ENCODE data around the gene PDE4D. TPM values are rescaled to one million over a fixed set of nuclear protein-coding genes. Genes with fewer than 3 reads are reported as not detected.
A peak's percentile ranks its signal among the peaks of the same experiment; 100 is the strongest.

The PDE4D gene
- total and polyA plus RNA-seq, 10 of the 15 experiments (the other 5 are each of a cell fraction or from before 2014, with no cell fraction given) = 0.87 to 4.1 (median 2.2) TPM

GRCh38 chr5:59123595-59124561 is 769.6 kb downstream of the PDE4D start:
- H3K79me2 ChIP-seq (ENCODE audit: control insufficient read depth, insufficient read depth, low read length) = no peaks in the 10 kb centered on the region
- H3K9me3 ChIP-seq (replicated peaks; ENCODE audit: control insufficient read depth, insufficient read depth, low read length) = no peaks in the 10 kb centered on the region; the same call in 2 of the 3 replicates
- POLR2A ChIA-PET = interaction anchor here (0.7 to 1.4 kb wide), 4 partner anchors 11 to 179 kb away, joined by 3 to 5 read pairs (median 3); no protein-coding TSS in a partner anchor
- H3K9ac ChIP-seq (ENCODE audit: control insufficient read depth, insufficient read depth, low read length) = no peak overlapping the region
- ATAC-seq = peak; percentile 40
- H3K4me1 ChIP-seq (ENCODE audit: control insufficient read depth, insufficient read depth, low read length) = no peaks in the 10 kb centered on the region; the same call in 1 of the 2 replicates
- SMC1A ChIA-PET (ENCODE audit: uncharacterized antibody, unreplicated experiment) = interaction anchor here (0.5 to 2.6 kb wide), 19 partner anchors 9 to 420 kb away, joined by 3 to 21 read pairs (median 4); no protein-coding TSS in a partner anchor
- WGBS (ENCODE audit: insufficient coverage, insufficient replicate concordance, low lambda C conversion rate, missing lambda C conversion rate) = 18% methylated on average over 5 of the region's 5 CpGs
- no peak overlapping the region; the same call in 1 of the 2 replicates for H2AFZ ChIP-seq (ENCODE audit: control insufficient read depth, low read depth, low read length)
- no peaks in the 10 kb centered on the region for H3K36me3 ChIP-seq (ENCODE audit: control insufficient read depth in 2 of 2, insufficient read depth in 2 of 2, low read length in 1 of 2)
- H3K27me3 ChIP-seq (replicated peaks in 1 of 2; ENCODE audit: control insufficient read depth in 2 of 2, insufficient read depth in 2 of 2, low read length in 1 of 2) = no peaks in the 10 kb centered on the region; a peak in 1 of 4 replicates
- peak overlapping the region; percentile 50; the same call in 1 of the 2 replicates for H3K4me2 ChIP-seq (ENCODE audit: control insufficient read depth, insufficient read depth)
- H4K20me1 ChIP-seq (ENCODE audit: control insufficient read depth, insufficient read depth) = no peaks in the 10 kb centered on the region
- in situ Hi-C loops (cut with MboI) = no loop called here
- no peak overlapping the region for H3K4me3 ChIP-seq
- BruUV-seq (replicated peaks) = no TSS peak
- 0 out of 2 replicates have a peak overlapping the region, but pooled peaks have one; percentile 4 for H3K27ac ChIP-seq (ENCODE audit: control insufficient read depth, insufficient read depth)
- CTCF ChIA-PET = interaction anchor here (0.5 to 2.1 kb wide), 13 partner anchors 8 to 257 kb away, joined by 3 to 11 read pairs (median 4); no protein-coding TSS in a partner anchor
- RAD21 ChIA-PET (ENCODE audit: unreplicated experiment) = interaction anchor here (0.6 to 2.3 kb wide), 19 partner anchors 9 to 237 kb away, joined by 3 to 10 read pairs (median 3); no protein-coding TSS in a partner anchor
- FAIRE-seq = no peak
- intact Hi-C loops (cut with micrococcal nuclease; ENCODE audit: unreplicated experiment) = no loop called here
- DNase-seq (ENCODE audit: low read depth, low spot score) = peak; percentile 52
- TF ChIP-seq EZH2 (IDR thresholded peaks at IDR 0.05; ENCODE audit: borderline replicate concordance, control insufficient read depth, low read depth, low read length) (no peak), CREB1 (IDR thresholded peaks at IDR 0.05; ENCODE audit: low read depth) (no peak), POLR2A (IDR thresholded peaks at IDR 0.05; ENCODE audit: low read depth, low read length) (no peak), ZBTB33 (IDR thresholded peaks at IDR 0.05) (no peak), MTA2 (IDR thresholded peaks at IDR 0.05; ENCODE audit: low read depth) (peak; percentile 16; the same call in 1 of the 2 replicates), IKZF1 (conservative IDR thresholded peaks at IDR 0.05) (0 out of 2 replicates have a peak, but pooled peaks have one; percentile 40), ZNF687 (IDR thresholded peaks at IDR 0.05) (peak; percentile 71; the same call in 1 of the 2 replicates), POLR2AphosphoS5 (IDR thresholded peaks at IDR 0.05; ENCODE audit: low read length) (no peak), ZBTB40 (IDR thresholded peaks at IDR 0.05; ENCODE audit: borderline replicate concordance) (no peak)

Data from GM12878 (cell line).